Endothelial cell of umbilical vein (primary cell): ENCODE results near the gene SULT2B1. TPM values are rescaled to one million over a fixed set of nuclear protein-coding genes. Genes with fewer than 3 reads are reported as not detected.

Source experiments
- BruUV-seq: library from RNA; stranded (reverse); fragments of 400-500 nt; replicated peaks from 2 replicates; lab custom pipeline; 2021; lab: Mats Ljungman, UMichigan
- CTCF ChIA-PET: fragments of 300-600, 350-600 bp; sonication (Branson Sonifier 250); formaldehyde crosslinking; loops from one replicate; lab custom pipeline; 2021; ENCODE audit warnings: antibody characterized with exemption, inconsistent platforms; lab: Charles Lee
- POLR2A ChIA-PET: fragments of 300-600, 350-600 bp; sonication (Branson Sonifier 250); formaldehyde crosslinking; loops from one replicate; lab custom pipeline; 2021; ENCODE audit warnings: antibody characterized with exemption, inconsistent platforms; lab: Charles Lee
- DNase-seq: peaks from one replicate; pipeline ENCODE4 v3.0.0-alpha.2; 2011; ENCODE audit warnings: low read depth, low spot score
- FAIRE-seq: peaks from 2 replicates; lab custom pipeline; 2011; peaks lifted over from hg19 to GRCh38; lab: Jason Lieb, UNC
- H2AFZ ChIP-seq: 2 replicates; pipeline ENCODE4 v1.6.0; 2012; ENCODE audit warnings: low read depth, low read length, control low read depth, inconsistent platforms
- H3K27ac ChIP-seq: 2 replicates; pipeline ENCODE4 v1.5.1; 2011; ENCODE audit warnings: low read depth, mild to moderate bottlenecking, control low read depth, low read length, moderate library complexity; ENCODE audit not compliant: insufficient read depth
- H3K27me3 ChIP-seq, 2 experiments: 2 replicates each; pipeline versions ENCODE4 v1.6.0 to v1.6.1; 2011; ENCODE audit warnings: low read length in 2 of 2, mixed read lengths in 1 of 2; ENCODE audit not compliant: control insufficient read depth in 2 of 2, insufficient read depth in 2 of 2
- H3K36me3 ChIP-seq, 2 experiments: 2 replicates in 1 of 2; 3 replicates in 1 of 2; pipeline ENCODE4 v1.5.1; 2011; ENCODE audit warnings: low read length in 2 of 2, mild to moderate bottlenecking in 1 of 2, moderate library complexity in 1 of 2; ENCODE audit not compliant: control insufficient read depth in 2 of 2, insufficient read depth in 2 of 2; ENCODE audit errors: extremely low read depth in 1 of 2
- H3K4me1 ChIP-seq: 3 replicates; pipeline ENCODE4 v1.5.1; 2011; ENCODE audit warnings: mild to moderate bottlenecking, low read length; ENCODE audit not compliant: control insufficient read depth, insufficient read depth; ENCODE audit errors: extremely low read depth
- H3K4me2 ChIP-seq: 2 replicates; pipeline ENCODE4 v1.6.1; 2011; ENCODE audit warnings: low read length, control low read depth, mixed read lengths; ENCODE audit not compliant: insufficient read depth
- H3K4me3 ChIP-seq, 3 experiments: fragments of 200-600 bp in 1 of 3; sonication (generic), shearing (Covaris generic) in 1 of 3; replicated peaks in 1 of 3; 2 replicates each; pipeline ENCODE4 v1.5.1; 2011 to 2016; ENCODE audit warnings: control low read depth in 3 of 3, low read length in 3 of 3, mild to moderate bottlenecking in 2 of 3, inconsistent platforms in 1 of 3, low read depth in 1 of 3, moderate library complexity in 1 of 3; ENCODE audit not compliant: insufficient read depth in 1 of 3
- H3K79me2 ChIP-seq: 2 replicates; pipeline ENCODE4 v1.6.0; 2012; ENCODE audit warnings: low read length, inconsistent platforms; ENCODE audit not compliant: control insufficient read depth, insufficient read depth
- H3K9ac ChIP-seq: replicated peaks from 2 replicates; pipeline ENCODE3; 2011; ENCODE audit warnings: low read length, control low read depth; ENCODE audit not compliant: insufficient read depth; ENCODE audit errors: extremely low read depth
- H3K9me1 ChIP-seq: replicated peaks from 3 replicates; pipeline ENCODE4 v1.6.0; 2011; ENCODE audit warnings: mild to moderate bottlenecking, low read length; ENCODE audit not compliant: control insufficient read depth, insufficient read depth; ENCODE audit errors: extremely low read depth
- H3K9me3 ChIP-seq: replicated peaks from 2 replicates; pipeline ENCODE4 v1.5.1; 2012; ENCODE audit warnings: low read length, inconsistent platforms; ENCODE audit not compliant: control insufficient read depth, insufficient read depth
- H4K20me1 ChIP-seq: replicated peaks from 2 replicates; pipeline ENCODE3; 2011; ENCODE audit warnings: mild to moderate bottlenecking, low read length; ENCODE audit not compliant: control insufficient read depth, insufficient read depth; ENCODE audit errors: extremely low read depth
- EZH2 ChIP-seq: IDR thresholded peaks from 2 replicates; pipeline ENCODE4 v1.6.1; 2012; ENCODE audit warnings: borderline replicate concordance, low read depth, mild to moderate bottlenecking, moderate library complexity, low read length, inconsistent platforms; ENCODE audit not compliant: severe bottlenecking
- FOS ChIP-seq: IDR thresholded peaks from 2 replicates; pipeline ENCODE4 v1.6.1; 2011; ENCODE audit warnings: mild to moderate bottlenecking, low read length, moderate library complexity, borderline replicate concordance; ENCODE audit not compliant: insufficient read depth
- GATA2 ChIP-seq: IDR thresholded peaks from 2 replicates; pipeline ENCODE4 v1.7.0; 2011; ENCODE audit warnings: low read depth, mild to moderate bottlenecking, moderate library complexity, mixed read lengths, low read length; ENCODE audit not compliant: insufficient read length, insufficient read depth
- JUN ChIP-seq: IDR thresholded peaks from 2 replicates; pipeline ENCODE4 v1.6.1; 2011; ENCODE audit warnings: borderline replicate concordance, low read depth; ENCODE audit not compliant: insufficient read length, insufficient read depth
- MYC ChIP-seq: IDR thresholded peaks from one replicate; pipeline ENCODE4 v1.6.1; 2011; ENCODE audit warnings: mild to moderate bottlenecking, low read depth, low read length
- POLR2A ChIP-seq: IDR thresholded peaks from 2 replicates; pipeline ENCODE4 v1.6.1; 2012; ENCODE audit warnings: low read depth, mild to moderate bottlenecking, control low read depth, low read length
- POLR2AphosphoS5 ChIP-seq: IDR thresholded peaks from 2 replicates; pipeline ENCODE4 v1.6.1; 2012; ENCODE audit warnings: low read depth, mild to moderate bottlenecking, control low read depth, low read length, moderate library complexity; ENCODE audit not compliant: insufficient read depth
- dilution Hi-C: fragments of 300-500 bp; cut with MboI; formaldehyde crosslinking; loops from one replicate; pipeline ENCODE4 v1.15.0; 2019; ENCODE audit warnings: low sequenced_read_pairs; ENCODE audit not compliant: extremely low pct_ligation_motif_present
- intact Hi-C: fragments of 100-400 bp; cut with micrococcal nuclease; formaldehyde crosslinking; loops from one replicate; pipeline ENCODE4 v1.10.0; 2022
- polyA plus RNA-seq, 4 experiments: library from polyadenylated mRNA; depleted of rRNA in 3 of 4; stranded (reverse) in 3 of 4; unstranded in 1 of 4; fragments of >200 nt; gene quantifications; 2 replicates each; pipeline versions ENCODE4 v1.2.1 to v1.2.3, GENCODE V29; 2011 to 2012; ENCODE audit warnings: missing spikeins in 1 of 4
- total RNA-seq: library from RNA; stranded (reverse); gene quantifications from 2 replicates; pipeline ENCODE4 v1.2.3, GENCODE V29; 2021
- TF ChIP-seq, protein P1 (sequence below): IDR thresholded peaks from 2 replicates; pipeline ENCODE4 v1.6.1; 2011; ENCODE audit not compliant: insufficient read depth, insufficient read length
- TF ChIP-seq, protein P2 (sequence below), 2 donors: IDR thresholded peaks; 1 replicate in 1 of 2; 2 replicates in 1 of 2; pipeline ENCODE4 v1.5.1; 2011; ENCODE audit warnings: low read length in 2 of 2, mild to moderate bottlenecking in 2 of 2, moderate library complexity in 2 of 2, control low read depth in 1 of 2, inconsistent platforms in 1 of 2, low read depth in 1 of 2; ENCODE audit not compliant: insufficient read depth in 1 of 2; ENCODE audit errors: extremely low read depth in 1 of 2

Gene SULT2B1
- total and polyA plus RNA-seq, 2 donors (not counting 3 experiments of a cell fraction or from before 2014, with no cell fraction given): not detected

DNA sequence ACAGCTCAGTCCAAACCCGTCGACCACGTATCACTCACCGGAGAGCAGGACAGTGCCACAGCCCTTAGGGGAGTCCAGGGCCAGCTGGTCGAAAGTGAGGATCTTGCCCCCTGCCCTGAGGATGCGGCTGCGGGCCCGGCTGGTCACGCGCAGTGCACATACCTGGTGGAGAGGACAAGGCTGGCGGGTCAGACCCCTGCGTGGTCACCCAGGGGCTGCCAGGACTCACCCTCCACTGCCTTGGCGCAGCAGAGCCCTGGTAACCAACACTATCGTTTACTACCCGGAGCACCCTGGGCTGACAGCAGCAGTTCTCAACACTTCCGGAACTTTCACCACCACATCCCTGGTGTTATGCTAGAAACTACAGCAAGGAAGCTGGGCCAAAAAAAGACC is 64.1 kb downstream of the SULT2B1 start:
- Histone ChIP-seq H3K27me3 (no peaks in the 10 kb centered on the region), H3K79me2 (peaks cover 38% of the 10 kb centered on the region), H3K9me3 (no peaks in the 10 kb centered on the region), H4K20me1 (no peaks in the 10 kb centered on the region), H3K27ac (no peak overlapping the region), H3K36me3 (peaks cover 19 to 24% of the 10 kb centered on the region in 2 experiments), H2AFZ (no peak overlapping the region), H3K9me1 (no peaks in the 10 kb centered on the region), H3K4me2 (no peak overlapping the region), H3K9ac (no peak overlapping the region), H3K4me1 (peaks cover 25% of the 10 kb centered on the region), H3K4me3 (no peak overlapping the region)
- dilution Hi-C loops (no loop called here), intact Hi-C loops (no loop called here)
- no peak for DNase-seq
- peak; percentile 26 for TF ChIP-seq POLR2A
- TF ChIP-seq, protein P1, sequence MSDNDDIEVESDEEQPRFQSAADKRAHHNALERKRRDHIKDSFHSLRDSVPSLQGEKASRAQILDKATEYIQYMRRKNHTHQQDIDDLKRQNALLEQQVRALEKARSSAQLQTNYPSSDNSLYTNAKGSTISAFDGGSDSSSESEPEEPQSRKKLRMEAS: no peak
- BruUV-seq: no TSS peak
- POLR2A ChIA-PET: no interaction called here
- no peak for FAIRE-seq
- CTCF ChIA-PET: interaction anchor here (1.1 to 1.7 kb wide), 2 partner anchors 14 to 292 kb away, joined by 3 to 9 read pairs; no protein-coding TSS in a partner anchor

DNA sequence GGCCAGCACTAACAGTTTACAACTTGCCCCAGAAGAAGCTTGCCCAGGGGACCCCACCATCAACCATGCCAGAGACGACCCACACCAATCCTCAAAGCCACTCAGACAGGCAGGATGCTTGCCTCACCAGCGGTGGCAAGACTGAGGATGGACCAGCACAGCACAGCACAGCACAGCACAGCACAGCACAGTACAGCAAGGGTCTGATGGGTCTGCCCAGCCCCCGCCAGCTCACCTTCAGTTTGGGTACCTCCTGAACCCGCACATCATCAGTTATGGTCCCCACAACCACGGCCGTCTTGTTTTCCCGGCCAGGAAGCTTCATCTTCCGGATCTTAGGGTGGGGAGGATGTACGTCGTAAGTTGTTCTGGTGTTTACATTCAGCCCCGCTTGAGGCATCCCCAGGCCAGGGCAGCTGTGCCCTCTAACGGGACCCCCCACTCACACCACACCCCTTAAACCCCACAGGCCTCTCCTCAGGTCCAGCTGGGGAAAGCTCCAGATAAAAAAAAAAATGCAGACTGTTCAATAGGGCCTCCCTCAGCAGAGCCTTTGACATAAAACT is 64.6 kb downstream of the SULT2B1 start:
- Histone ChIP-seq H2AFZ (no peak overlapping the region), H3K9ac (peak overlapping the region; percentile 99), H3K36me3 (peaks cover 19 to 24% of the 10 kb centered on the region in 2 experiments), H3K4me1 (peaks cover 25% of the 10 kb centered on the region), H3K27ac (peak overlapping the region; percentile 26), H3K79me2 (peaks cover 38% of the 10 kb centered on the region), H3K4me2 (peak overlapping the region; percentile 99), H3K4me3 (peak overlapping the region in 1 of 3 experiments; percentile 96), H4K20me1 (no peaks in the 10 kb centered on the region), H3K9me1 (no peaks in the 10 kb centered on the region), H3K27me3 (no peaks in the 10 kb centered on the region), H3K9me3 (no peaks in the 10 kb centered on the region)
- intact Hi-C loops (no loop called here), dilution Hi-C loops (no loop called here)
- FAIRE-seq (no peak), DNase-seq (no peak)
- POLR2A ChIA-PET: no interaction called here
- CTCF ChIA-PET: interaction anchor here (0.6 to 2.0 kb wide), 5 partner anchors 14 to 292 kb away, joined by 3 to 9 read pairs (median 5); no protein-coding TSS in a partner anchor
- no TSS peak for BruUV-seq
- TF ChIP-seq GATA2 (no peak), EZH2 (no peak), FOS (no peak), POLR2AphosphoS5 (no peak), JUN (no peak), MYC (no peak), POLR2A (no peak)
- TF ChIP-seq, protein P2, sequence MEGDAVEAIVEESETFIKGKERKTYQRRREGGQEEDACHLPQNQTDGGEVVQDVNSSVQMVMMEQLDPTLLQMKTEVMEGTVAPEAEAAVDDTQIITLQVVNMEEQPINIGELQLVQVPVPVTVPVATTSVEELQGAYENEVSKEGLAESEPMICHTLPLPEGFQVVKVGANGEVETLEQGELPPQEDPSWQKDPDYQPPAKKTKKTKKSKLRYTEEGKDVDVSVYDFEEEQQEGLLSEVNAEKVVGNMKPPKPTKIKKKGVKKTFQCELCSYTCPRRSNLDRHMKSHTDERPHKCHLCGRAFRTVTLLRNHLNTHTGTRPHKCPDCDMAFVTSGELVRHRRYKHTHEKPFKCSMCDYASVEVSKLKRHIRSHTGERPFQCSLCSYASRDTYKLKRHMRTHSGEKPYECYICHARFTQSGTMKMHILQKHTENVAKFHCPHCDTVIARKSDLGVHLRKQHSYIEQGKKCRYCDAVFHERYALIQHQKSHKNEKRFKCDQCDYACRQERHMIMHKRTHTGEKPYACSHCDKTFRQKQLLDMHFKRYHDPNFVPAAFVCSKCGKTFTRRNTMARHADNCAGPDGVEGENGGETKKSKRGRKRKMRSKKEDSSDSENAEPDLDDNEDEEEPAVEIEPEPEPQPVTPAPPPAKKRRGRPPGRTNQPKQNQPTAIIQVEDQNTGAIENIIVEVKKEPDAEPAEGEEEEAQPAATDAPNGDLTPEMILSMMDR (IDR thresholded peaks at IDR 0.05; ENCODE audit: extremely low read depth in 1 of 2, insufficient read depth in 1 of 2, low read depth in 1 of 2, low read length in 2 of 2): no peak
- TF ChIP-seq, protein P1: no peak
